Hepatocyte (in vitro differentiated cells): ENCODE results near the gene CEL. TPM values are rescaled to one million over a fixed set of nuclear protein-coding genes. Genes with fewer than 3 reads are reported as not detected.

Experiments used
- DNase-seq: peaks from one replicate; pipeline ENCODE4 v3.0.0-alpha.2; 2016; ENCODE audit warnings: low spot score
- H2AFZ ChIP-seq: fragments of 200-600 bp; sonication (generic); 2 replicates; pipeline ENCODE4 v1.6.0; 2016; ENCODE audit warnings: antibody characterized with exemption, mild to moderate bottlenecking
- H3K27ac ChIP-seq: fragments of 200-600 bp; sonication (generic); 2 replicates; pipeline ENCODE4 v1.5.1; 2016; ENCODE audit warnings: mild to moderate bottlenecking
- H3K27me3 ChIP-seq: fragments of 200-600 bp; sonication (generic); 2 replicates; pipeline ENCODE4 v1.6.1; 2016
- H3K36me3 ChIP-seq: fragments of 200-600 bp; sonication (generic); replicated peaks from 2 replicates; pipeline ENCODE4 v1.5.1; 2016; ENCODE audit warnings: low read depth; ENCODE audit not compliant: insufficient read depth
- H3K4me1 ChIP-seq: fragments of 200-600 bp; sonication (generic); 2 replicates; pipeline ENCODE4 v1.5.1; 2016; ENCODE audit warnings: mild to moderate bottlenecking, moderate library complexity; ENCODE audit not compliant: insufficient read depth
- H3K4me2 ChIP-seq: fragments of 200-600 bp; sonication (generic); 2 replicates; pipeline ENCODE4 v1.6.0; 2016
- H3K4me3 ChIP-seq: fragments of 200-600 bp; sonication (generic); 2 replicates; pipeline ENCODE4 v1.5.1; 2016; ENCODE audit warnings: mild to moderate bottlenecking
- H3K79me2 ChIP-seq: fragments of 200-600 bp; sonication (generic); 2 replicates; pipeline ENCODE4 v1.6.0; 2017; ENCODE audit warnings: mild to moderate bottlenecking
- H3K9me2 ChIP-seq: fragments of 200-600 bp; sonication (generic); replicated peaks from 2 replicates; pipeline ENCODE4 v1.6.0; 2017; ENCODE audit warnings: mild to moderate bottlenecking; ENCODE audit not compliant: insufficient read depth
- H3K9me3 ChIP-seq: fragments of 200-600 bp; sonication (generic); 2 replicates; pipeline ENCODE4 v1.5.1; 2016; ENCODE audit warnings: low read depth, mild to moderate bottlenecking
- H4K20me1 ChIP-seq: fragments of 200-600 bp; sonication (generic); 2 replicates; pipeline ENCODE4 v1.6.0; 2016; ENCODE audit warnings: mild to moderate bottlenecking; ENCODE audit not compliant: insufficient read depth, poor library complexity, severe bottlenecking
- EZH2 ChIP-seq: fragments of 200-600 bp; sonication (generic); IDR thresholded peaks from 2 replicates; pipeline ENCODE4 v1.6.1; 2016; ENCODE audit warnings: antibody characterized with exemption, mild to moderate bottlenecking, borderline replicate concordance
- EZH2phosphoT487 ChIP-seq: fragments of 200-600 bp; sonication (generic); IDR thresholded peaks from one replicate; pipeline ENCODE4 v1.6.1; 2018; ENCODE audit warnings: antibody characterized with exemption, mild to moderate bottlenecking, low read depth, moderate library complexity; ENCODE audit not compliant: unreplicated experiment, severe bottlenecking
- WGBS: methylation state at CpG from one replicate; pipeline ENCODE4 v1.1.6; 2016; ENCODE audit warnings: low lambda C conversion rate; ENCODE audit errors: missing lambda C conversion rate; 5-methylcytosine and 5-hydroxymethylcytosine counted together
- polyA plus RNA-seq: library from polyadenylated mRNA; unstranded; fragments of >200 nt; fragmentation: Nextera tagmentation; extraction: Ambion mirVana; gene quantifications from 2 replicates; pipeline ENCODE4 v1.2.1, GENCODE V29; 2016
- total RNA-seq: library from RNA; depleted of rRNA; stranded (reverse); fragments of >200 nt; gene quantifications from 2 replicates; pipeline ENCODE4 v1.2.3, GENCODE V29; 2014
- TF ChIP-seq, protein P1 (sequence below): fragments of 200-600 bp; sonication (generic); IDR thresholded peaks from 2 replicates; pipeline ENCODE4 v1.5.1; 2016; ENCODE audit warnings: antibody characterized with exemption, mild to moderate bottlenecking; ENCODE audit not compliant: poor library complexity

Gene CEL
- total and polyA plus RNA-seq, 2 experiments from 2014 or later, result 4.4 to 5.9 TPM

DNA sequence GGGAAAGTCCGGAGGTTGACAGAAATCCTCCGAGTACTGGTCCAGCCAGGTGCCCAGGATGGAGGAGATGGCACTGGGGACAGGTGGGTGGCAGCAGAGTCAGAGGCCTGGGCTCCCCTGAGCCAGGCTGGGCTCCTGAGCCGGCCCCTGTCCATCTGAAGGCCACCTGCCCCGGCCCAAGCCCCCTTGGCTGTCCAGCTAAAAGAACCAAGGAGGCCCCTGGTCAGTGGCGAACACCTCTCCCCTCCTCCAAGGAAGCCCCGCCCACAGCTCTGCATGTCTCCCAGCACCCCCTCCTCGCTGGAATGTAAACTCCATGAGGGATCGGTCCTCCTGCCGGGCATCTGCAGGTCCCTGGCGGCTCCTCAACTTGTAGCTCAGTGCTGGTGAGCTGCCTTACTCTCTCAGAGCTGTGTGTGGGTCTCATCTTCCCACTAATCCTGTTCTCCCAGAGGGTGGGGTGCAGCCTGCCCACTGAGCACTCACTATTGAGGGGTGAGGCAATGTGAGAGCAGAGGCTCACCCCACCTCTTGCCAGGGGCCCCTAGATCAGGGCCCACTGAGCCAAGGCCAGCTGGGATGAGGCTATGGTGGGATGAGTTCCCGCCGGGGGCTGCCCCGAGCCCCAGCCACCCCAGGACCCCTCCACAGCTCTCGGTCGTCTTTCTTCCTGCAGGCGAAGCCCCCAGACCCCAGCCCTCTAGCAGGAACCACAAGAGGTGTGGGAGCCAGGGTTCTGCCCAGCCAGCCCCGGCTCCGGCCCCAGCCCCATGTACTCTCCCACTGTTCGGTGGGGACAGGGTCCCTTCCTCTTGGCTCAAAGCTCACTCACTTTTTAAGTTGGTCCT lies 47.2 kb downstream of the CEL start:
- 94% methylated on average over 15 of the region's 19 CpGs for WGBS
- no peaks in the 10 kb centered on the region for H3K9me2 ChIP-seq
- H3K4me2 ChIP-seq, result no peak overlapping the region
- TF ChIP-seq EZH2phosphoT487, result no peak
- TF ChIP-seq, protein P1, sequence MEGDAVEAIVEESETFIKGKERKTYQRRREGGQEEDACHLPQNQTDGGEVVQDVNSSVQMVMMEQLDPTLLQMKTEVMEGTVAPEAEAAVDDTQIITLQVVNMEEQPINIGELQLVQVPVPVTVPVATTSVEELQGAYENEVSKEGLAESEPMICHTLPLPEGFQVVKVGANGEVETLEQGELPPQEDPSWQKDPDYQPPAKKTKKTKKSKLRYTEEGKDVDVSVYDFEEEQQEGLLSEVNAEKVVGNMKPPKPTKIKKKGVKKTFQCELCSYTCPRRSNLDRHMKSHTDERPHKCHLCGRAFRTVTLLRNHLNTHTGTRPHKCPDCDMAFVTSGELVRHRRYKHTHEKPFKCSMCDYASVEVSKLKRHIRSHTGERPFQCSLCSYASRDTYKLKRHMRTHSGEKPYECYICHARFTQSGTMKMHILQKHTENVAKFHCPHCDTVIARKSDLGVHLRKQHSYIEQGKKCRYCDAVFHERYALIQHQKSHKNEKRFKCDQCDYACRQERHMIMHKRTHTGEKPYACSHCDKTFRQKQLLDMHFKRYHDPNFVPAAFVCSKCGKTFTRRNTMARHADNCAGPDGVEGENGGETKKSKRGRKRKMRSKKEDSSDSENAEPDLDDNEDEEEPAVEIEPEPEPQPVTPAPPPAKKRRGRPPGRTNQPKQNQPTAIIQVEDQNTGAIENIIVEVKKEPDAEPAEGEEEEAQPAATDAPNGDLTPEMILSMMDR, result no peak
- no peak for TF ChIP-seq EZH2
- H2AFZ ChIP-seq, result no peak overlapping the region
- H3K27ac ChIP-seq, result no peak overlapping the region
- DNase-seq, result no peak
- H3K79me2 ChIP-seq, result peaks cover 24% of the 10 kb centered on the region
- peaks cover 8% of the 10 kb centered on the region for H3K4me1 ChIP-seq
- peaks cover 18% of the 10 kb centered on the region for H4K20me1 ChIP-seq
- no peak overlapping the region for H3K4me3 ChIP-seq
- no peaks in the 10 kb centered on the region for H3K27me3 ChIP-seq
- no peaks in the 10 kb centered on the region for H3K36me3 ChIP-seq
- H3K9me3 ChIP-seq, result no peaks in the 10 kb centered on the region

DNA sequence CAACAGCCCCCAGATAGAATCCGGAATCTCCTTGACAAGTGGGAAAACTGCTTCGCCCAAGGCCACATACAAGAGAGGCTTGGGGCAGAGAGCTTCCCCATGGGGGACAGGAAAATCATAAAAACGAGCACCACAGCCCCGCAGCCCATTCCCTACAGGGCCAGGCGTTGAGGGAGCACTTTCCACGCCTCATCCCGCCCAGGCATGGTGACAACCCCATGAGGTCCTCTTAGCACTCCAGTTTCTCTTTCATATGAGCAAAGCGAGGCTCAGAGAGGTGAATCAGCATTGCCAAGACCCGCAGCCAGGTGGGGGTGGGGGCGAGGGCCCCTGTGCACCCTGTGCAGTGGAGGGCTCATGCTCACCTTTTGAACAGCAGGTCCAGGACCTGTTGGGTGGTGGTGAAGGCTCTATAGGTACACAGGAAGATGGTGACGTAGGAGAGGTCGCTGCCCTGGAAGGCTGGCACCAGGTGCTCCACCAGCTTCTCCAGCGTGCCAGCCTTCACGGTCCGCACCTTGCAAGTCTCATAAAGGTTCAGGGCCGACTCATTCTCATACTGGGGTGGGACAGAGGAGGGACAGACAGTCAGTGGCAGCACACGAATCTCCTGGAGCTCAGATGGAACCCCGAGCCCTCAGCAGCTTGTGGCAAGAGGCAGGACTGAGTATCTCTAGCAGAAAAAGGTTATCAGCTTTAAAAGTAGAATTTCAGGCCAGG lies 48.3 kb downstream of the CEL start:
- WGBS, result 95% methylated on average over 18 of the region's 18 CpGs
- Histone ChIP-seq H3K9me2 (no peaks in the 10 kb centered on the region), H3K4me1 (peaks cover 19% of the 10 kb centered on the region), H3K4me3 (no peak overlapping the region), H4K20me1 (peaks cover 29% of the 10 kb centered on the region), H3K9me3 (no peaks in the 10 kb centered on the region), H3K36me3 (no peaks in the 10 kb centered on the region), H3K27me3 (no peaks in the 10 kb centered on the region), H2AFZ (no peak overlapping the region), H3K27ac (no peak overlapping the region), H3K4me2 (no peak overlapping the region), H3K79me2 (peaks cover 35% of the 10 kb centered on the region)
- TF ChIP-seq, protein P1, result no peak
- TF ChIP-seq EZH2phosphoT487 (no peak), EZH2 (no peak)
- no peak for DNase-seq

DNA sequence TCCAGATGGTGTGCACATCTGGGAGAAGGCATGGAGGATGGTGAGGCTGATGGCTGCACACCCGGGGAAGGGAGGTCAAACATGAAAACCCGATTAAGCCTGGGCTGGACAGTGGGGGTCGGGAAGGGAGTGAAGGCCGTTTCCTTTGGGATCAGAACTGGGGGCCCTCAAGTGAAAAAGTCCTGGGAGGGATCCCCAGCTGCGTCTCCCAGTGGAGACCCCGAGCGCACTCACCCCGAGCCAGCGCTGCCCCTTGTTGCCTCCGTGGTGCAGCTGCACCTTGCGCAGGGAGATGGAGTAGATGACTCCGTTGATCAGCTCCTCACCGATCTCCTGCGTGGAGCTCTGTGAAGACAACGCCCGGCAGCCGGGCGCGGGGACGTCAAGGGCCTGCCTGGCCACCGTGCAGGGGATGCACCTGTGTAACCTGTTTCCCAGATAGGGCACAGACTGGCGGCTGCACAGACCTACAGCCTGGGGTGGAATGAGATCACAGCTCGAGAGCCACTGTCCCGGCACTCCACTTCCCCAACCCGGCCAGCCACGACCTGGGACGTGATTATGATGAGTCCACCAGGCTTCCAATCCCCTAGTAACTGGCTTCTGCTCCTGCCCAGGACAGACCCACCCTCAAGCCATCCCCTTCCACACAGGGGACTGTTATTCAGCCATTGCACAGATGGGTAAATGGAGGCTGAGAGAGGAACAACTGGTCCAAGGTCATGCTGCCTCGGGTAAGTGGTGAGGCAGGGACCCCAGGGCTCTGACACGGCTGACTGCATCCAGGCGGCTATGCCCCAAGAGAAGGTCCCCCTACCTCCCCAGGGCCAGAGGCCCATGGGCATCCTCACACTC lies 50.3 kb downstream of the CEL start:
- Histone ChIP-seq H4K20me1 (peaks cover 46% of the 10 kb centered on the region), H3K27ac (no peak overlapping the region), H3K9me2 (no peaks in the 10 kb centered on the region), H3K79me2 (peaks cover 54% of the 10 kb centered on the region), H3K9me3 (no peaks in the 10 kb centered on the region), H3K4me3 (no peak overlapping the region), H3K36me3 (no peaks in the 10 kb centered on the region), H3K27me3 (no peaks in the 10 kb centered on the region), H2AFZ (no peak overlapping the region), H3K4me1 (peaks cover 20% of the 10 kb centered on the region), H3K4me2 (no peak overlapping the region)
- TF ChIP-seq EZH2phosphoT487 (no peak), EZH2 (no peak)
- TF ChIP-seq, protein P1, result no peak
- 97% methylated on average over 30 of the region's 30 CpGs for WGBS
- DNase-seq, result no peak
